ENCODE results near the gene SLC1A3.

Gene SLC1A3

GRCh38 chr5:36723912-36724311 lies 117.5 kb downstream of the SLC1A3 start:
- peak overlapping the region; percentile 74 for H3K4me3 Mint-ChIP-seq
- intact Hi-C loops (cut with micrococcal nuclease): loop anchor here (2.0 to 10.0 kb wide), 2 partner anchors 153 to 651 kb away; partner anchors contain the start of genes NIPBL, NUP155 and WDR70
- H3K27ac Mint-ChIP-seq: peak overlapping the region; percentile 98
- H3K27me3 Mint-ChIP-seq: no peaks in the 10 kb centered on the region
- H3K4me1 Mint-ChIP-seq (ENCODE audit: low read depth): peaks cover 42% of the 10 kb centered on the region
- no peaks in the 10 kb centered on the region for H3K36me3 Mint-ChIP-seq (ENCODE audit: low read depth)
- no peaks in the 10 kb centered on the region for H3K9me3 Mint-ChIP-seq

- Mint-ChIP-seq H3K27ac (peak overlapping the region; percentile 98), H3K4me3 (peak overlapping the region; percentile 74), H3K9me3 (no peaks in the 10 kb centered on the region), H3K4me1 (ENCODE audit: low read depth) (peaks cover 42% of the 10 kb centered on the region), H3K27me3 (no peaks in the 10 kb centered on the region), H3K36me3 (ENCODE audit: low read depth) (no peaks in the 10 kb centered on the region)
- intact Hi-C loops (cut with micrococcal nuclease): loop anchor here (2.0 to 10.0 kb wide), 2 partner anchors 152 to 650 kb away; partner anchors contain the start of genes NIPBL, NUP155 and WDR70
Observed at GRCh38 chr5:36724467-36725332, 118.3 kb downstream of the SLC1A3 start.

GRCh38 chr5:36726317-36726716 lies 119.9 kb downstream of the SLC1A3 start:
- Mint-ChIP-seq H3K27ac (peak overlapping the region; percentile 35), H3K9me3 (no peaks in the 10 kb centered on the region), H3K4me3 (no peak overlapping the region), H3K36me3 (ENCODE audit: low read depth) (no peaks in the 10 kb centered on the region), H3K27me3 (no peaks in the 10 kb centered on the region), H3K4me1 (ENCODE audit: low read depth) (peaks cover 42% of the 10 kb centered on the region)
- intact Hi-C loops (cut with micrococcal nuclease): loop anchor here (10.0 kb wide), 1 partner anchor 648 kb away; the partner anchor contains the start of genes NUP155 and WDR70

GRCh38 chr5:36726767-36727166 lies 120.4 kb downstream of the SLC1A3 start:
- Mint-ChIP-seq H3K36me3 (ENCODE audit: low read depth) (no peaks in the 10 kb centered on the region), H3K4me3 (no peak overlapping the region), H3K9me3 (no peaks in the 10 kb centered on the region), H3K27me3 (no peaks in the 10 kb centered on the region), H3K4me1 (ENCODE audit: low read depth) (peaks cover 39% of the 10 kb centered on the region), H3K27ac (peak overlapping the region; percentile 35)
- intact Hi-C loops (cut with micrococcal nuclease): loop anchor here (10.0 kb wide), 1 partner anchor 648 kb away; the partner anchor contains the start of genes NUP155 and WDR70

- intact Hi-C loops (cut with micrococcal nuclease): loop anchor here (10.0 kb wide), 1 partner anchor 646 kb away; the partner anchor contains the start of genes NUP155 and WDR70
- Mint-ChIP-seq H3K27ac (no peak overlapping the region), H3K36me3 (ENCODE audit: low read depth) (no peaks in the 10 kb centered on the region), H3K27me3 (no peaks in the 10 kb centered on the region), H3K4me3 (no peak overlapping the region), H3K4me1 (ENCODE audit: low read depth) (peaks cover 19% of the 10 kb centered on the region), H3K9me3 (no peaks in the 10 kb centered on the region)
Observed at GRCh38 chr5:36728697-36729543, 122.5 kb downstream of the SLC1A3 start.

- Mint-ChIP-seq H3K4me1 (ENCODE audit: low read depth) (peaks cover 2% of the 10 kb centered on the region), H3K9me3 (no peaks in the 10 kb centered on the region), H3K27me3 (peaks cover 5% of the 10 kb centered on the region), H3K36me3 (ENCODE audit: low read depth) (no peaks in the 10 kb centered on the region), H3K4me3 (no peak overlapping the region), H3K27ac (no peak overlapping the region)
- intact Hi-C loops (cut with micrococcal nuclease): no loop called here
Observed at GRCh38 chr5:36730537-36731216, 124.3 kb downstream of the SLC1A3 start.

GRCh38 chr5:36733183-36733582 lies 126.8 kb downstream of the SLC1A3 start:
- no peaks in the 10 kb centered on the region for H3K9me3 Mint-ChIP-seq
- no peak overlapping the region for H3K4me3 Mint-ChIP-seq
- no peaks in the 10 kb centered on the region for H3K4me1 Mint-ChIP-seq (ENCODE audit: low read depth)
- H3K36me3 Mint-ChIP-seq (ENCODE audit: low read depth): no peaks in the 10 kb centered on the region
- intact Hi-C loops (cut with micrococcal nuclease): no loop called here
- peaks cover 5% of the 10 kb centered on the region for H3K27me3 Mint-ChIP-seq
- no peak overlapping the region for H3K27ac Mint-ChIP-seq

GRCh38 chr5:36734422-36734821 lies 128.0 kb downstream of the SLC1A3 start:
- no peak overlapping the region for H3K4me3 Mint-ChIP-seq
- H3K9me3 Mint-ChIP-seq: no peaks in the 10 kb centered on the region
- intact Hi-C loops (cut with micrococcal nuclease): no loop called here
- peaks cover 6% of the 10 kb centered on the region for H3K27me3 Mint-ChIP-seq
- peaks cover 4% of the 10 kb centered on the region for H3K4me1 Mint-ChIP-seq (ENCODE audit: low read depth)
- H3K36me3 Mint-ChIP-seq (ENCODE audit: low read depth): no peaks in the 10 kb centered on the region
- no peak overlapping the region for H3K27ac Mint-ChIP-seq

- peaks cover 6% of the 10 kb centered on the region for H3K27me3 Mint-ChIP-seq
- H3K36me3 Mint-ChIP-seq (ENCODE audit: low read depth): no peaks in the 10 kb centered on the region
- H3K27ac Mint-ChIP-seq: no peak overlapping the region
- H3K4me3 Mint-ChIP-seq: no peak overlapping the region
- H3K9me3 Mint-ChIP-seq: no peaks in the 10 kb centered on the region
- peaks cover 10% of the 10 kb centered on the region for H3K4me1 Mint-ChIP-seq (ENCODE audit: low read depth)
- intact Hi-C loops (cut with micrococcal nuclease): loop anchor here (5.0 kb wide), 2 partner anchors 211 to 271 kb away; no protein-coding TSS in a partner anchor
Observed at GRCh38 chr5:36735891-36736290, 129.5 kb downstream of the SLC1A3 start.
